Ovary (tissue), 3 donors: ENCODE data around the gene RPL5.

ENCODE experiments used
- CTCF ChIP-seq, 3 donors: fragments of 450-650 bp in 2 of 3; fragments of 200-600 bp in 1 of 3; IDR thresholded peaks; one replicate each; pipeline versions ENCODE4 v1.5.1 to v1.8.0; 2016 to 2022; ENCODE audit warnings: antibody characterized with exemption in 3 of 3, mild to moderate bottlenecking in 1 of 3
- EP300 ChIP-seq: sonication (generic); formaldehyde crosslinking; IDR thresholded peaks from one replicate; pipeline ENCODE4 v1.6.1; 2017; ENCODE audit warnings: antibody characterized with exemption
- POLR2A ChIP-seq: fragments of 450-650 bp; IDR thresholded peaks from one replicate; pipeline ENCODE4 v1.6.1; 2017; ENCODE audit warnings: antibody characterized with exemption, mild to moderate bottlenecking, moderate library complexity
- donor health status: DM: no; HTN: no; CAD: no.

GRCh38 chr1:92838519-92838918 lies 6.7 kb downstream of the RPL5 start:
- no peak for TF ChIP-seq CTCF (IDR thresholded peaks at IDR 0.05)
- TF ChIP-seq POLR2A: no peak
- no peak for TF ChIP-seq EP300
